22Rv1 (cell line): ENCODE data around the gene CRB3.

Source experiments
- CTCF ChIP-seq: fragments of 450-650 bp; IDR thresholded peaks from 2 replicates; pipeline ENCODE4 v1.5.1; 2017; ENCODE audit warnings: mild to moderate bottlenecking
- ZFX ChIP-seq: fragments of 450-650 bp; IDR thresholded peaks from 2 replicates; pipeline ENCODE4 v1.6.1; 2017; ENCODE audit warnings: antibody characterized with exemption, borderline replicate concordance

- TF ChIP-seq CTCF: no peak
- TF ChIP-seq ZFX: no peak
These were observed 6.1 kb downstream of the CRB3 start for GRCh38 chr19:6470173-6470572.
